ENCODE data around the gene TINAG.

DNA sequence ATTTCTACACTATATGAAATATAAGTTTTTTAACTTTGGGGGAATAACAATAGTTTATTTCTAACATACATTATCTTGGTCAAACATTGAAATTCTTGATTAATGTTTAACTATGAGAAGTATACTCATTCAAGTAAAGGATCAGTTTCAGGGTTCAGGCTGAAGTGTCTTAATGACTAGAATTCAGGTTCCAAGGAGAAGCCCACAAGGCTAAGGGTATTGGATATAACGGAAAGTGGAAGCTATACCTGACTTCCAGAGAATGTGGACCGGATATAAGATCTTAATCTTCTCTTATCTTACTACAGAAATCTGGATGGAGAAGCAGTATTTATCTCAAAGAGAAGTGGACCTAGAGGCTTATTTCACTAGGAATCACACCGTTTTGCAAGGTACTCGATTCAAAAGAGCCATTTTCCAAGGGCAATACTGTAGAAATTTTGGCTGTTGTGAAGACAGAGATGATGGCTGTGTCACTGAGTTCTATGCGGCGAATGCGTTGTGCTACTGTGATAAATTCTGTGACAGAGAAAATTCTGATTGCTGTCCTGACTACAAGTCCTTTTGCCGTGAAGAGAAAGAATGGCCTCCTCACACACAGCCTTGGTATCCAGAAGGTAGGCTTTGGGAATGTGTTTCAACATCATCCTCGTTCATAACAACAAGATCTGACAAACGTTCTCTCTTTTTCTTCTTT is at the start of gene TINAG:
- TF ChIP-seq EZH2phosphoT487 (IDR thresholded peaks at IDR 0.05; ENCODE audit: insufficient read depth, low read depth) (no peak), EZH2 (IDR thresholded peaks at IDR 0.05; ENCODE audit: insufficient read depth, poor library complexity, severe bottlenecking) (no peak)
